HG03064 (cell line): ENCODE results near the gene PTK7.
"Not testable (repeated sequence)": the region's sequence is repeated elsewhere in the genome, so short reads cannot be mapped to it uniquely, and the experiment has no call there.

ENCODE experiments used
- ATAC-seq: cut with Tn5 transposase; IDR thresholded peaks from one replicate; pipeline ENCODE4 v1.9.1; 2021; ENCODE audit warnings: low read depth; ENCODE audit not compliant: unreplicated experiment

PTK7 gene

GRCh38 chr6:43075670-43076463, at the start of gene PTK7:
Gene PTK7 (plus strand): TSS chr6:43076314. CDS start chr6:43076489, 175 bp downstream.
- ATAC-seq: no peak

DNA sequence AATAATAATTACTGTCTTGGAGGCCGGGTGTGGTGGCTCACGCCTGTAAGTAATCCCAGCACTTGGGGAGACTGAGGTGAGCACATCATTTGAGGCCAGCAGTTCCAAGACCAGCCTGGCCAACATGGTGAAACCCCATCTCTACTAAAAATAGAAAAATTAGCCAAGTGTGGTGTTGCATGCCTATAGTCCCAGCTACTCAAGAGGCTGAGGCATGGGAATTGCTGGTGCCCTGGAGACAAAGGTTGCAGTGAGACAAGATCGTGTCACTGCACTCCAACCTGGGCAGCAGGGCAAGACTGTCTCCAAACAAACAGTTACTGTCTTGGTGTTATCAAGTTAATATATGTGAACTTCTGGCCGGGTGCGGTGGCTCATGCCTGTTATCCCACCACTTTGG, 49.7 kb upstream of the PTK7 start:
- no peak for ATAC-seq

DNA sequence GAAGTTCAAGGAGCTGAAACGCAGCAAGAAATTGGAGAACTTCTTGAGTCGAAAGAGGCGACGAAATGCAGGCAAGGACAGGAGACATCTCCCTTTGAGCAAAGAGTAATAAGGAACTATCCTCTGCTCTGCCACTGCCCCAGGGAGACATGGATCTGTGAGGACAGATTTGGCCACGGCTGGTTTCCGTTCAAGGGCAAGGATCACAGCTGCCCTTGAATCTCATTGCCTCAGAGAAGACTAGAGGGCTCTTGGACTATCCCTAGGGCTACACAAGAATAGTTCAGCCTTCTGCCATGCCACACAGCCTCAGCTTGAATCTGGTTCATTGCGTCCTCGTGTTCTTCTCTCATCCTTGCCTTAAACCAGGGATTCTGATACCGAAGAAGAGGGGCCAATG, 47.0 kb upstream of the PTK7 start:
- no peak for ATAC-seq

DNA sequence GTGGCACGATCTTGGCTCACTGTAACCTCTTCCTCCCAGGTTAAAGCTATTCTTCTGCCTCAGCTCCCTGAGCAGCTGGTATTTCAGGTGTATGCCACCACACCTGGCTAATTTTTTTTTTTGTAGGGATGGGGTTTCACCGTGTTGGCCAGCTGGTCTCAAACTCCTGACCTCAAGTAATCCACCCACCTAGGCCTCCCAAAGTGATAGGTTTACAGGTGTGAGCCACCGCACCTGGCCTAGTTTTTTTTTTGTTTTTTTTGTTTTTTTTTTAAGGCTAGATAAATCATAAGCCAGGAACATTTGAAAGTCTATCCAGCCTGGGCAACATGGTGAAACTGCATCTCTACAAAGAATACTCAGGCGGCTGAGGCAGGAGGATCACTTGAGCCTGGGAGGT, 43.8 kb upstream of the PTK7 start:
- ATAC-seq: no peak

GRCh38 chr6:43033496-43034189, 42.5 kb upstream of the PTK7 start:
- no peak for ATAC-seq

- ATAC-seq: no peak
Observed at GRCh38 chr6:43034190-43034525, 42.0 kb upstream of the PTK7 start.

DNA sequence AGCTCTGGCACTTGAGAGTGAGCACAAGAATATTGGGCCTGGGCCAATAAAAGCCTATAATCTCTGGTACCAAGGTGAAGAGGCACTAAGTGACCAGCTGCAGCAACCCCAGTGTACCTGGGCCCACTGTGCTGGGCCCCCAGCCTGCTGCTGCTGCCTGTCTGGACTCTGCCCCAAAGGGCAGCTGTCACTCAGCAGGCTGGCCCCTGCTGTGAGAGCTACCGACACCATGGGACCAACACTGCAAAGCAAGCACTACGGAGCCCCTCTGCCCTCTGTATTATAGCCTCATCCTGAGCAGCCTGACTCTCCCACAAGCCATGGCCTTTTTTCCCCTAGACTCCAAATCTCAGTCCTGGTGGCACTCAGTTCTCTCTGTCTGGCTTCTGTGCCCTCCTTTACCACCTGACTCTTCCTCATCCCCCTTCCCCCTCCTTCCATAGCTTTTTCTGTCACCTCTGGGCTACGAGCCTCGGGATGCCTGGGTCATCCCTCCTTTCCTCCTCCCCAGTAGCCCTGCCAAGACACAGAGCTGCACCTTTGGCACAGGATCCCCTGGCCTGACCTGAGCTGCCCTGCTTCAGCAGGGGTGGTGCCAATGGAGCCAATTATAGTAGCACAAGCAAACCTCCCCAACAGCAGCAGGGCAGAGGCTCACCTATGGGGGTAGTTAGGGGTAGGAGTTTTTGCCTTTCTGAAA, 40.5 kb upstream of the PTK7 start:
- ATAC-seq: no peak

- no peak for ATAC-seq
Observed at GRCh38 chr6:43036712-43037111, 39.4 kb upstream of the PTK7 start.

DNA sequence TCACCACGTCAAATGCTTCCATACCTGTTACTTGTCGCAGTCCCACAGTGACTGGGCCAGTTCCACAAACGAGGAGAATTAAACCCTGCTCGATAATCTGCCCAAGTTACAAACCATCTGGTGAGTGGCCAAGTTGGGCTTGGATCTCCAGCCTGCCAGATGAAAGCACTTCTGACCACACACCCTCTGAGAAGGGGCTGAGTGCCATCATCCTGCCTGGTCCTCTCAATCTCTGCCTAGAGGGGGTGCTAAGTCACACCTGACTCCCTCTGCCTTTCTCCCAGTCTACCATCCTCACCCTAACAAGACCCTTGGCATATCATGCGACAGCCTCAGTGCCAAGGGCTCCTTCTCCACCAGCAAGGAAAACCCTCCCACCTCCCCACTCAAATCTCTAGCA, 38.9 kb upstream of the PTK7 start:
- ATAC-seq: no peak

- no peak for ATAC-seq
Observed at GRCh38 chr6:43037706-43038105, 38.4 kb upstream of the PTK7 start.

DNA sequence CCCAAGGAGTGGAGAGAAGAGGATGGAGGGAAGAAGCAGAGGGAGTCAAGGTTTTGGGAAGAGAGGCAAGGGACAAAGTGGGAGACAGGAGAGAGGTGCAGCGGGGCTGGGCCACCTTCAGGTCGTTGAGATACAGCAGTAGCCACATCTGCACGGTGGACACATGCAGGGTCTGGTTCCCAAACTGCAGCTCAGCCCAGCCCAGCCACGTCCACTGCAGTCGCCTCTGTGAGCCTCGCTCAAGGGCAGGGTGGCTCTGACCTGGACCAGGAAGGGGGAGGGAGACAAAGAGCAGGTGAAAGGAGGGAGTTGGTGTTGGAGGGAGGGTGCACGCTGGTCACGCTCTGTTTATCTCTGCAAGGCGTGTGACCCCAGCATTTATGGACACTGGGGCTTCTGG, 37.4 kb upstream of the PTK7 start:
- ATAC-seq: no peak

- ATAC-seq: no peak
Observed at GRCh38 chr6:43040542-43041257, 35.4 kb upstream of the PTK7 start.

DNA sequence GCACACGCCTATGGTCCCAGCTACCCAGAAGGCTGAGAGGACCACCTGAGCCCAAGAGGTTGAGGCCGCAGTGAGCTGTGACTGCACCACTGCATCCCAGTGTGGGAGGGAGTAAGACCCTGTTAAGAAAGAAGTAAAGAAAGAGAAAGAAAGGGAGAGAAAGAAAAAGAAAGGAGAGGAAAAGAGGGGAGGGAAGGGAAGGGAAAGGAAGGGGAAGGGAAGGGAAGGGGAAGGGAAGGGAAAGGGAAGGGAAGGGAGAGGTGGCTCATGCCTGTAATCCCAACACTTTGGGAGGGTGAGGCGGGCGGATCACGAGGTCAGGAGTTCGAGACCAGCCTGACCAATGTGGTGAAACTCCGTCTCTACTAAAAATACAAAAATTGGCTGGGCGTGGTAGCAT, 34.6 kb upstream of the PTK7 start:
- not testable (repeated sequence) for ATAC-seq

DNA sequence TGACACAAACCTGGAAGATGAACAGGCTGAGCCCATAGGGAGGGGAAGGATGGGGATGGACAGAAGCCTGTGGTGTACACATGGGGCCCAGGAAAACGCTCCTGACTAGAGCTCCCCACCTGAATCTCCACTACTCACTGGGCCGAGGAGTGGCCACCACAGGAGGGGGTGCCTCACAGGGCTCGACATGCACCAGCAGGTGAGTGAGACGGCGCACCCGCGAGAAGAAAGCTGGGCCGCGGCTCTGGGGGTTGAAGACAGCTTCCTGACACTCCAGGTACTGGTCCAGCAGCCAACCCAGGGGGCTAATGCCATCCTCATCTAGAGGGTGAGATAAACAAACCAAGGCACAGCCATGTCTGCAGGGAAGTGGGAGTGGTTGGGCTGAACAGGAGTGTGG, 32.8 kb upstream of the PTK7 start:
- no peak for ATAC-seq

DNA sequence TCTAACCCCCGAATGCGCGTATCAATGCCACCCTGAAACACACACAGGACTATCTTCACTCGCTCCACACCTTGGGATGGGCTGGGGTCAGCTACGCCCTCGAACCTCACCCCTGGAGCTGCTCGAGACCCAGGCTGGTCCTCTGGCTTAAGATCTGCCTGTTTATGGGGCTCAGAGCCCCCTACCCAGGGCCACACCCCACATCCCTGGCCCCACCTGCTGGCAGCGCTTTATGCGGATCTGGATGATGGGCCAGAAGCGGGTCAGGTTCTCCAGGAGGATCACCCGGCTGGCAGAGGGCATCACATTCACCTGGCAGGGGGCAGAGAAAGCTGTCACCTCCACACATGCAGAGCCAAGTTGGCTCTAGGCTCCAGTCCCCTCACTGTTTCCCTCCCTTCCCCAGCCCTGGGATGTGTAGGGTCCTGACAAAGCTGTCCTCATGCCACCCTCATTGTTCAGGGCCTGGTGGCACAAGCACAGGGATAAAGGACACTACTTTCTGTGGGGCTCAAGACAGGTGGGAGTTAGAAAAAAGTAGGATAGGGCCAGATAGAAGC, 30.7 kb upstream of the PTK7 start:
- no peak for ATAC-seq

- no peak for ATAC-seq
Observed at GRCh38 chr6:43047998-43048397, 28.1 kb upstream of the PTK7 start.

DNA sequence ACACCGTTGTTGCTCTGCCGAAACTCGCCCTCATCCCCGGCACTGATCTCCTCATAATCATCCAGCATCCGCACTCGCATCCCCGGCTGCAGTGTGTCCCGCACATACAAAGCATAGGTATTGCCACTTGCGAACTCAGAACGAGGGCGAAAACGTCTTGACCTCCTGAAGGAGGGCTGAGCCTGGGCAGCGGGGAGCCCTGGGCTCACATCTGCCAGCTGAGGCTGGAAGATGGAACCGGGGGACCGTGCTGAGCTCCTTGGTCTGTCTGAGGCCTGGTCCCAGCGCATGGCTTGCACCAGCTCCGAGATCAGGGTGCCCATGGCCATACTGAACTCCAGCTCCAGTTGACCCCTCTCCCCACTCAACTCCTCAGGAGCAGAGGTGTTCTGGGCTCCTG, 25.1 kb upstream of the PTK7 start:
- ATAC-seq: no peak

GRCh38 chr6:43052225-43052841, 23.8 kb upstream of the PTK7 start:
- no peak for ATAC-seq

- peak; percentile 17 for ATAC-seq
Observed at GRCh38 chr6:43052842-43053544, 23.1 kb upstream of the PTK7 start.
